Lung (tissue), 12 donors: Measurements from ENCODE around the gene CLUH. TPM values are rescaled to one million over a fixed set of nuclear protein-coding genes. Genes with fewer than 3 reads are reported as not detected.

Experiments used
- ATAC-seq: fragments of 200-7000 bp; cut with Tn5 transposase; one replicate; pipeline ENCODE4 v1.9.1; 2020; ENCODE audit warnings: moderate number of reproducible peaks; ENCODE audit not compliant: insufficient read depth, low FRiP score
- DNase-seq, 3 donors: peaks; one replicate each; pipeline ENCODE4 v3.0.0-alpha.2; 2013 to 2017
- H3K27ac ChIP-seq, 2 donors: one replicate each; pipeline ENCODE4 v1.5.1; 2013; ENCODE audit warnings: mild to moderate bottlenecking in 2 of 2, moderate library complexity in 2 of 2, control low read depth in 1 of 2, inconsistent platforms in 1 of 2, low read depth in 1 of 2, low read length in 1 of 2
- H3K27me3 ChIP-seq, 3 donors: one replicate each; pipeline ENCODE4 v1.5.1; 2013; ENCODE audit warnings: low read length in 2 of 3; ENCODE audit not compliant: control insufficient read depth in 3 of 3, insufficient read depth in 3 of 3
- H3K36me3 ChIP-seq, 4 donors: one replicate each; pipeline ENCODE4 v1.5.1; 2013; ENCODE audit warnings: low read length in 4 of 4, mild to moderate bottlenecking in 1 of 4, moderate library complexity in 1 of 4; ENCODE audit not compliant: control insufficient read depth in 4 of 4, insufficient read depth in 4 of 4
- H3K4me1 ChIP-seq, 5 donors: one replicate each; pipeline ENCODE4 v1.5.1; 2013; ENCODE audit warnings: low read length in 5 of 5, mild to moderate bottlenecking in 2 of 5, moderate library complexity in 1 of 5; ENCODE audit not compliant: control insufficient read depth in 5 of 5, insufficient read depth in 5 of 5
- H3K4me3 ChIP-seq: one replicate; pipeline ENCODE4 v1.5.1; 2013; ENCODE audit warnings: mild to moderate bottlenecking, control low read depth, moderate library complexity
- H3K9ac ChIP-seq, 2 donors: one replicate each; pipeline ENCODE4 v1.5.1; 2013; ENCODE audit warnings: low read length in 2 of 2, control low read depth in 1 of 2; ENCODE audit not compliant: insufficient read depth in 1 of 2
- H3K9me3 ChIP-seq, 4 donors: one replicate each; pipeline ENCODE4 v1.5.1; 2013; ENCODE audit warnings: low read length in 3 of 4, mild to moderate bottlenecking in 1 of 4, moderate library complexity in 1 of 4; ENCODE audit not compliant: control insufficient read depth in 4 of 4, insufficient read depth in 3 of 4
- CTCF ChIP-seq: IDR thresholded peaks from 2 replicates; pipeline ENCODE4 v1.5.1; 2012; ENCODE audit warnings: mild to moderate bottlenecking; ENCODE audit errors: control extremely low read depth, extremely low read depth
- WGBS, 2 donors: extraction: QIAGEN DNeasy Blood & Tissue Kit; methylation state at CpG; one replicate each; pipeline ENCODE4 v1.1.7; 2013; 5-methylcytosine and 5-hydroxymethylcytosine counted together
- polyA plus RNA-seq, 2 donors: library from polyadenylated mRNA; stranded (reverse); fragments of 200-250 nt; gene quantifications; one replicate each; pipeline ENCODE4 v1.2.1, GENCODE V29; 2013
- total RNA-seq, 2 donors: library from RNA; depleted of rRNA in 1 of 2; stranded (reverse); fragments of >200 nt in 1 of 2; gene quantifications; one replicate each; pipeline ENCODE4 v1.2.1, GENCODE V29; 2014 to 2021
- donor health status: control.
- donor health status: control.
- donor health status: Bipolar disorder and iron deficiency.
- donor health status: healthy.
- donor health status: DM: yes; HTN: yes; CAD: no.

CLUH gene
- total and polyA plus RNA-seq, 4 donors, result 29.7 to 80.5 (median 42.1) TPM

- ATAC-seq (no peak), DNase-seq (no peak)
- no peak overlapping the region for H3K27ac ChIP-seq
- TF ChIP-seq CTCF, result no peak
- no peaks in the 10 kb centered on the region for H3K27me3 ChIP-seq
- WGBS, 2 donors, result 85 to 88% methylated on average over 37 of the region's 37 CpGs
- H3K4me3 ChIP-seq, result no peak overlapping the region
- H3K9me3 ChIP-seq, result no peaks in the 10 kb centered on the region
- peaks cover 0 to 80% (median 18%) of the 10 kb centered on the region in 4 donors for H3K36me3 ChIP-seq
- H3K4me1 ChIP-seq, result peaks cover 0 to 9% (median 0%) of the 10 kb centered on the region in 5 donors
- no peak overlapping the region for H3K9ac ChIP-seq
Measured at GRCh38 chr17:2693561-2694380, 17.8 kb downstream of the CLUH start.

GRCh38 chr17:2692781-2693135 lies 18.8 kb downstream of the CLUH start:
- TF ChIP-seq CTCF, result no peak
- Histone ChIP-seq H3K9ac (no peak overlapping the region), H3K27ac (no peak overlapping the region), H3K36me3 (peaks cover 0 to 71% (median 15%) of the 10 kb centered on the region in 4 donors), H3K27me3 (no peaks in the 10 kb centered on the region), H3K9me3 (no peaks in the 10 kb centered on the region), H3K4me3 (no peak overlapping the region), H3K4me1 (peaks cover 0 to 11% (median 0%) of the 10 kb centered on the region in 5 donors)
- WGBS, 2 donors, result 92 to 94% methylated on average over 13 to 14 of the region's 14 CpGs
- ATAC-seq (no peak), DNase-seq (no peak)

- Histone ChIP-seq H3K4me3 (no peak overlapping the region), H3K9ac (no peak overlapping the region), H3K4me1 (peaks cover 0 to 11% (median 0%) of the 10 kb centered on the region in 5 donors), H3K27me3 (no peaks in the 10 kb centered on the region), H3K36me3 (peaks cover 0 to 65% (median 13%) of the 10 kb centered on the region in 4 donors), H3K27ac (no peak overlapping the region), H3K9me3 (no peaks in the 10 kb centered on the region)
- TF ChIP-seq CTCF, result no peak
- WGBS, 2 donors, result 92 to 96% methylated on average over 55 to 71 of the region's 71 CpGs
- DNase-seq (no peak), ATAC-seq (no peak)
Measured at GRCh38 chr17:2691965-2692780, 19.4 kb downstream of the CLUH start.
